DOHH2 (cell line): ENCODE measurements around the gene SAP130.

Source experiments
- CTCF ChIP-seq: fragments of 200-600 bp; sonication (generic); IDR thresholded peaks from one replicate; pipeline ENCODE4 v1.5.1; 2014; ENCODE audit warnings: antibody characterized with exemption, mild to moderate bottlenecking, low read depth, low read length; ENCODE audit not compliant: poor library complexity, severe bottlenecking
- EZH2phosphoT487 ChIP-seq: fragments of 200-600 bp; sonication (generic); IDR thresholded peaks from 2 replicates; pipeline ENCODE4 v1.6.1; 2017; ENCODE audit warnings: borderline replicate concordance, mild to moderate bottlenecking, antibody characterized with exemption, low read length, moderate library complexity, mixed read lengths

GRCh38 chr2:128069769-128070168, 41.9 kb upstream of the SAP130 start:
- no peak for TF ChIP-seq CTCF
- no peak for TF ChIP-seq EZH2phosphoT487
